HEK293 (cell line): Measurements from ENCODE around the gene LNPK.

Experiments used
- GFI1B ChIP-seq: fragments of 450-650 bp; formaldehyde crosslinking; IDR thresholded peaks from 2 replicates; pipeline ENCODE4 v1.5.1; 2016; ENCODE audit warnings: missing biosample characterization, missing genetic modification characterization
- OVOL3 ChIP-seq: fragments of 450-650 bp; formaldehyde crosslinking; IDR thresholded peaks from 2 replicates; pipeline ENCODE4 v1.5.1; 2016; ENCODE audit warnings: missing biosample characterization, missing genetic modification characterization
- SCRT1 ChIP-seq: fragments of 450-650 bp; formaldehyde crosslinking; IDR thresholded peaks from 2 replicates; pipeline ENCODE4 v1.5.1; 2016; ENCODE audit warnings: missing biosample characterization, missing genetic modification characterization, borderline replicate concordance
- WT1 ChIP-seq: fragments of 450-650 bp; formaldehyde crosslinking; IDR thresholded peaks from 2 replicates; pipeline ENCODE4 v1.5.1; 2016; ENCODE audit warnings: missing biosample characterization, missing genetic modification characterization
- ZFHX2 ChIP-seq: fragments of 450-650 bp; formaldehyde crosslinking; conservative IDR thresholded peaks from 2 replicates; pipeline ENCODE4 v1.5.1; 2016; ENCODE audit warnings: missing biosample characterization, missing genetic modification characterization
- ZIC2 ChIP-seq: fragments of 450-650 bp; formaldehyde crosslinking; IDR thresholded peaks from 2 replicates; pipeline ENCODE4 v1.5.1; 2016; ENCODE audit warnings: missing biosample characterization, missing genetic modification characterization
- ZNF112 ChIP-seq: fragments of 450-650 bp; formaldehyde crosslinking; IDR thresholded peaks from 2 replicates; pipeline ENCODE4 v1.5.0; 2017; ENCODE audit warnings: missing biosample characterization, missing genetic modification characterization
- ZNF2 ChIP-seq: fragments of 450-650 bp; formaldehyde crosslinking; IDR thresholded peaks from 2 replicates; pipeline ENCODE4 v1.5.1; 2016; ENCODE audit warnings: missing biosample characterization, missing genetic modification characterization
- ZNF202 ChIP-seq: fragments of 450-650 bp; formaldehyde crosslinking; IDR thresholded peaks from 2 replicates; pipeline ENCODE4 v1.5.1; 2016; ENCODE audit warnings: missing biosample characterization, missing genetic modification characterization, borderline replicate concordance
- ZNF214 ChIP-seq: fragments of 450-650 bp; formaldehyde crosslinking; IDR thresholded peaks from 2 replicates; pipeline ENCODE4 v1.5.1; 2017; ENCODE audit warnings: missing biosample characterization, mild to moderate bottlenecking, missing genetic modification characterization, borderline replicate concordance
- ZNF37A ChIP-seq: fragments of 450-650 bp; IDR thresholded peaks from 2 replicates; pipeline ENCODE4 v1.5.1; 2018; ENCODE audit warnings: missing biosample characterization, missing genetic modification characterization
- ZNF394 ChIP-seq: fragments of 450-650 bp; formaldehyde crosslinking; IDR thresholded peaks from 2 replicates; pipeline ENCODE4 v1.5.1; 2016; ENCODE audit warnings: missing biosample characterization, missing genetic modification characterization, mild to moderate bottlenecking, moderate library complexity, borderline replicate concordance
- ZNF626 ChIP-seq: fragments of 450-650 bp; sonication (Bioruptor Pico); formaldehyde crosslinking; IDR thresholded peaks from 2 replicates; pipeline ENCODE4 v1.5.1; 2018; ENCODE audit warnings: missing biosample characterization, missing genetic modification characterization, inconsistent platforms
- ZNF670 ChIP-seq: fragments of 450-650 bp; formaldehyde crosslinking; IDR thresholded peaks from 2 replicates; pipeline ENCODE4 v1.5.1; 2016; ENCODE audit warnings: missing biosample characterization, missing genetic modification characterization, low read depth
- ZNF830 ChIP-seq: fragments of 450-650 bp; IDR thresholded peaks from 2 replicates; pipeline ENCODE4 v1.5.0; 2018; ENCODE audit warnings: missing biosample characterization, missing genetic modification characterization, low read depth, mild to moderate bottlenecking, moderate library complexity
- ZSCAN16 ChIP-seq: fragments of 450-650 bp; formaldehyde crosslinking; IDR thresholded peaks from 2 replicates; pipeline ENCODE4 v1.5.1; 2016; ENCODE audit warnings: missing biosample characterization, missing genetic modification characterization
- ZSCAN30 ChIP-seq: fragments of 450-650 bp; IDR thresholded peaks from 2 replicates; pipeline ENCODE4 v1.5.1; 2018; ENCODE audit warnings: missing biosample characterization, mild to moderate bottlenecking, missing genetic modification characterization, moderate library complexity
- TF ChIP-seq, protein P1 (sequence below): fragments of 450-650 bp; formaldehyde crosslinking; IDR thresholded peaks from 2 replicates; pipeline ENCODE4 v1.5.1; 2016; ENCODE audit warnings: missing biosample characterization, missing genetic modification characterization
- TF ChIP-seq, protein P2 (sequence below): fragments of 450-650 bp; formaldehyde crosslinking; IDR thresholded peaks from 2 replicates; pipeline ENCODE4 v1.5.1; 2016; ENCODE audit warnings: missing biosample characterization, missing genetic modification characterization
- TF ChIP-seq, protein P3 (sequence below): fragments of 450-650 bp; formaldehyde crosslinking; IDR thresholded peaks from 2 replicates; pipeline ENCODE4 v1.5.1; 2016; ENCODE audit warnings: missing biosample characterization, missing genetic modification characterization, low read depth
- TF ChIP-seq, protein P4 (sequence below): fragments of 450-650 bp; formaldehyde crosslinking; IDR thresholded peaks from 2 replicates; pipeline ENCODE4 v1.5.1; 2017; ENCODE audit warnings: missing biosample characterization, missing genetic modification characterization
- TF ChIP-seq, protein P5 (sequence below): fragments of 450-650 bp; formaldehyde crosslinking; IDR thresholded peaks from 2 replicates; pipeline ENCODE4 v1.5.1; 2016; ENCODE audit warnings: missing biosample characterization, missing genetic modification characterization, borderline replicate concordance

The LNPK gene

DNA sequence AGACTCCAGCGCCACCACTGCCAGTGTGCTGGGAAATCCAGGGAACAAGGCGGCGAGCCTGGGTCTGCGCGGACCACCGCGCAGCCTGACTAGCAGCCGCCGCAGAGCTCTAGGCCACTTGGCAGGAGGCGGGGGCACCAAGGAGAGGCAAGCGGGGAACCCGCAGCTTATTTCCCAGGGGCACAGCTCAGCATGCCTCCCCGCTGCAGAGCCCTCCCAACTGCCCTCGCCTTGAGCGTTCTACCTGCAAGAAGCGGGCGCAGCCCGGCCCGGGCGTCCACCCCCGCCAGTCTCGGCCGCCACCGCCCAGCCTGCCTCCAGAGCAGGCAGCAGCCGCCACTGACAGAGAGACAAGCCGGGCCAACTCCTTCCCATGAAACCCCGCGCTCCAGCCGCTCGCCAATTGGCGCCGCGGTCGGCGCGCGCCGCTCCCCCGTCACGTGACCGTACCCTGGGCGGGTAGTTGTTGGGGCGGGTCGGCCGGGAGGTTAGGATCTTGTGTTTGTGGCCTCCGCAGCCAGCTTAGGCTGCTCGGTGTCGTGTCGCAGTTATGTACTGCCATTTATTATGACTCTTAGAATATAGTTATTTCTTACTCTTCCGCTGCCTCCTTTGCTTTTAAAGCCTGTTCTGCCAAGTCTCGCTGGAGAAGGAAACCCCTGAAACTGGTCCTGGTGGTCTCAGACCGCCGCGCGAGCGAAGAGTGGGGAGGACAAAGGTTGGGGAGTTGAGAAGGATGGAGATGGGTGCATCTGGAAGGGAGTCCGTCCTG, at the start of gene LNPK (continued):
- TF ChIP-seq GFI1B (no peak), ZNF394 (no peak; the same call in 1 of the 2 replicates), ZFHX2 (tag by site-specific recombination) (peak; percentile 54; the same call in 1 of the 2 replicates), ZNF202 (tag by site-specific recombination) (no peak), ZSCAN30 (tag by site-specific recombination) (no peak), ZNF830 (no peak), ZNF112 (tag by site-specific recombination) (no peak), ZNF2 (tag by site-specific recombination) (no peak), ZSCAN16 (tag by site-specific recombination) (no peak), ZIC2 (tag by site-specific recombination) (peak; percentile 31; the same call in 1 of the 2 replicates), SCRT1 (tag by site-specific recombination) (no peak), ZNF214 (tag by site-specific recombination) (no peak), OVOL3 (no peak), ZNF670 (tag by site-specific recombination) (no peak), ZNF37A (tag by site-specific recombination) (no peak), ZNF626 (no peak), WT1 (tag by site-specific recombination) (0 out of 2 replicates have a peak, but pooled peaks have one; percentile 20)
- TF ChIP-seq, protein P1, sequence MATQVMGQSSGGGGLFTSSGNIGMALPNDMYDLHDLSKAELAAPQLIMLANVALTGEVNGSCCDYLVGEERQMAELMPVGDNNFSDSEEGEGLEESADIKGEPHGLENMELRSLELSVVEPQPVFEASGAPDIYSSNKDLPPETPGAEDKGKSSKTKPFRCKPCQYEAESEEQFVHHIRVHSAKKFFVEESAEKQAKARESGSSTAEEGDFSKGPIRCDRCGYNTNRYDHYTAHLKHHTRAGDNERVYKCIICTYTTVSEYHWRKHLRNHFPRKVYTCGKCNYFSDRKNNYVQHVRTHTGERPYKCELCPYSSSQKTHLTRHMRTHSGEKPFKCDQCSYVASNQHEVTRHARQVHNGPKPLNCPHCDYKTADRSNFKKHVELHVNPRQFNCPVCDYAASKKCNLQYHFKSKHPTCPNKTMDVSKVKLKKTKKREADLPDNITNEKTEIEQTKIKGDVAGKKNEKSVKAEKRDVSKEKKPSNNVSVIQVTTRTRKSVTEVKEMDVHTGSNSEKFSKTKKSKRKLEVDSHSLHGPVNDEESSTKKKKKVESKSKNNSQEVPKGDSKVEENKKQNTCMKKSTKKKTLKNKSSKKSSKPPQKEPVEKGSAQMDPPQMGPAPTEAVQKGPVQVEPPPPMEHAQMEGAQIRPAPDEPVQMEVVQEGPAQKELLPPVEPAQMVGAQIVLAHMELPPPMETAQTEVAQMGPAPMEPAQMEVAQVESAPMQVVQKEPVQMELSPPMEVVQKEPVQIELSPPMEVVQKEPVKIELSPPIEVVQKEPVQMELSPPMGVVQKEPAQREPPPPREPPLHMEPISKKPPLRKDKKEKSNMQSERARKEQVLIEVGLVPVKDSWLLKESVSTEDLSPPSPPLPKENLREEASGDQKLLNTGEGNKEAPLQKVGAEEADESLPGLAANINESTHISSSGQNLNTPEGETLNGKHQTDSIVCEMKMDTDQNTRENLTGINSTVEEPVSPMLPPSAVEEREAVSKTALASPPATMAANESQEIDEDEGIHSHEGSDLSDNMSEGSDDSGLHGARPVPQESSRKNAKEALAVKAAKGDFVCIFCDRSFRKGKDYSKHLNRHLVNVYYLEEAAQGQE (tag by site-specific recombination), result no peak
- TF ChIP-seq, protein P2, sequence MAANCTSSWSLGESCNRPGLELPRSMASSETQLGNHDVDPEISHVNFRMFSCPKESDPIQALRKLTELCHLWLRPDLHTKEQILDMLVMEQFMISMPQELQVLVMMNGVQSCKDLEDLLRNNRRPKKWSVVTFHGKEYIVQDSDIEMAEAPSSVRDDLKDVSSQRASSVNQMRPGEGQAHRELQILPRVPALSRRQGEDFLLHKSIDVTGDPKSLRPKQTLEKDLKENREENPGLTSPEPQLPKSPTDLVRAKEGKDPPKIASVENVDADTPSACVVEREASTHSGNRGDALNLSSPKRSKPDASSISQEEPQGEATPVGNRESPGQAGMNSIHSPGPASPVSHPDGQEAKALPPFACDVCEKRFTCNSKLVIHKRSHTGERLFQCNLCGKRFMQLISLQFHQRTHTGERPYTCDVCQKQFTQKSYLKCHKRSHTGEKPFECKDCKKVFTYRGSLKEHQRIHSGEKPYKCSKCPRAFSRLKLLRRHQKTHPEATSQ (tag by site-specific recombination), result peak; percentile 49; the same call in 1 of the 2 replicates
- TF ChIP-seq, protein P3, sequence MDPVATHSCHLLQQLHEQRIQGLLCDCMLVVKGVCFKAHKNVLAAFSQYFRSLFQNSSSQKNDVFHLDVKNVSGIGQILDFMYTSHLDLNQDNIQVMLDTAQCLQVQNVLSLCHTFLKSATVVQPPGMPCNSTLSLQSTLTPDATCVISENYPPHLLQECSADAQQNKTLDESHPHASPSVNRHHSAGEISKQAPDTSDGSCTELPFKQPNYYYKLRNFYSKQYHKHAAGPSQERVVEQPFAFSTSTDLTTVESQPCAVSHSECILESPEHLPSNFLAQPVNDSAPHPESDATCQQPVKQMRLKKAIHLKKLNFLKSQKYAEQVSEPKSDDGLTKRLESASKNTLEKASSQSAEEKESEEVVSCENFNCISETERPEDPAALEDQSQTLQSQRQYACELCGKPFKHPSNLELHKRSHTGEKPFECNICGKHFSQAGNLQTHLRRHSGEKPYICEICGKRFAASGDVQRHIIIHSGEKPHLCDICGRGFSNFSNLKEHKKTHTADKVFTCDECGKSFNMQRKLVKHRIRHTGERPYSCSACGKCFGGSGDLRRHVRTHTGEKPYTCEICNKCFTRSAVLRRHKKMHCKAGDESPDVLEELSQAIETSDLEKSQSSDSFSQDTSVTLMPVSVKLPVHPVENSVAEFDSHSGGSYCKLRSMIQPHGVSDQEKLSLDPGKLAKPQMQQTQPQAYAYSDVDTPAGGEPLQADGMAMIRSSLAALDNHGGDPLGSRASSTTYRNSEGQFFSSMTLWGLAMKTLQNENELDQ, result no peak
- TF ChIP-seq, protein P4, sequence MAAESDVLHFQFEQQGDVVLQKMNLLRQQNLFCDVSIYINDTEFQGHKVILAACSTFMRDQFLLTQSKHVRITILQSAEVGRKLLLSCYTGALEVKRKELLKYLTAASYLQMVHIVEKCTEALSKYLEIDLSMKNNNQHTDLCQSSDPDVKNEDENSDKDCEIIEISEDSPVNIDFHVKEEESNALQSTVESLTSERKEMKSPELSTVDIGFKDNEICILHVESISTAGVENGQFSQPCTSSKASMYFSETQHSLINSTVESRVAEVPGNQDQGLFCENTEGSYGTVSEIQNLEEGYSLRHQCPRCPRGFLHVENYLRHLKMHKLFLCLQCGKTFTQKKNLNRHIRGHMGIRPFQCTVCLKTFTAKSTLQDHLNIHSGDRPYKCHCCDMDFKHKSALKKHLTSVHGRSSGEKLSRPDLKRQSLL (tag by site-specific recombination), result peak; percentile 11; the same call in 1 of the 2 replicates
- TF ChIP-seq, protein P5, sequence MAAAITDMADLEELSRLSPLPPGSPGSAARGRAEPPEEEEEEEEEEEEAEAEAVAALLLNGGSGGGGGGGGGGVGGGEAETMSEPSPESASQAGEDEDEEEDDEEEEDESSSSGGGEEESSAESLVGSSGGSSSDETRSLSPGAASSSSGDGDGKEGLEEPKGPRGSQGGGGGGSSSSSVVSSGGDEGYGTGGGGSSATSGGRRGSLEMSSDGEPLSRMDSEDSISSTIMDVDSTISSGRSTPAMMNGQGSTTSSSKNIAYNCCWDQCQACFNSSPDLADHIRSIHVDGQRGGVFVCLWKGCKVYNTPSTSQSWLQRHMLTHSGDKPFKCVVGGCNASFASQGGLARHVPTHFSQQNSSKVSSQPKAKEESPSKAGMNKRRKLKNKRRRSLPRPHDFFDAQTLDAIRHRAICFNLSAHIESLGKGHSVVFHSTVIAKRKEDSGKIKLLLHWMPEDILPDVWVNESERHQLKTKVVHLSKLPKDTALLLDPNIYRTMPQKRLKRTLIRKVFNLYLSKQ (tag by site-specific recombination), result no peak
